ENCODE results near the gene FOSL2. TPM values are rescaled to one million over a fixed set of nuclear protein-coding genes. Genes with fewer than 3 reads are reported as not detected.

FOSL2 gene
- total and polyA plus RNA-seq, 2 experiments from 2014 or later, result 0.60 to 4.3 TPM

- ATAC-seq, result no peak
These were observed 2.3 kb downstream of the FOSL2 start for GRCh38 chr2:28394997-28395333.

More at GRCh38 chr2:28394997-28395333, 2.3 kb downstream of the FOSL2 start:
- no peak for DNase-seq (ENCODE audit: low spot score)
- H2AFZ ChIP-seq, result no peak overlapping the region
- Mint-ChIP-seq H3K27ac (no peak overlapping the region), H3K4me3 (no peak overlapping the region), H3K36me3 (ENCODE audit: low read depth) (no peaks in the 10 kb centered on the region), H3K27me3 (ENCODE audit: insufficient read depth, low read depth, poor library complexity) (peaks cover 17% of the 10 kb centered on the region), H3K4me1 (peaks cover 12% of the 10 kb centered on the region), H3K9me3 (no peaks in the 10 kb centered on the region)
- H3K36me3 ChIP-seq (ENCODE audit: insufficient read depth), result no peaks in the 10 kb centered on the region
- H3K9me2 ChIP-seq (ENCODE audit: insufficient read depth), result no peaks in the 10 kb centered on the region
- H3K4me1 ChIP-seq (ENCODE audit: insufficient read depth), result peaks cover 6% of the 10 kb centered on the region; the same call in 1 of the 2 replicates
- H3K27me3 ChIP-seq (ENCODE audit: insufficient read depth), result peaks cover 50% of the 10 kb centered on the region
- H3F3A ChIP-seq (replicated peaks; ENCODE audit: low read depth), result 0 out of 2 replicates have a peak, but pooled peaks cover 12% of the 10 kb centered on the region
- H3K27ac ChIP-seq (ENCODE audit: low read depth), result no peak overlapping the region
- H4K20me1 ChIP-seq (replicated peaks; ENCODE audit: insufficient read depth), result peaks cover 4% of the 10 kb centered on the region; the same call in 1 of the 2 replicates
- TF ChIP-seq CREB1 (CRISPR knock-in tag; IDR thresholded peaks at IDR 0.05; ENCODE audit: low read depth), result no peak
- TF ChIP-seq EZH2 (IDR thresholded peaks at IDR 0.05; ENCODE audit: low read depth, unreplicated experiment), result no peak
- TF ChIP-seq ETS1 (IDR thresholded peaks at IDR 0.05), result no peak
- TF ChIP-seq POLR2AphosphoS5 (IDR thresholded peaks at IDR 0.05; ENCODE audit: low read depth), result no peak
- TF ChIP-seq EZH2phosphoT487 (IDR thresholded peaks at IDR 0.05; ENCODE audit: unreplicated experiment), result no peak
- no peak for TF ChIP-seq REST (IDR thresholded peaks at IDR 0.05; ENCODE audit: unreplicated experiment)
- TF ChIP-seq NANOG (IDR thresholded peaks at IDR 0.05; ENCODE audit: borderline replicate concordance), result no peak
- TF ChIP-seq ZNF331 (CRISPR knock-in tag; IDR thresholded peaks at IDR 0.05; ENCODE audit: low read depth), result no peak
- TF ChIP-seq STAT1 (IDR thresholded peaks at IDR 0.05; ENCODE audit: unreplicated experiment), result no peak
- no peak for TF ChIP-seq JUNB (IDR thresholded peaks at IDR 0.05; ENCODE audit: unreplicated experiment)
- no peak for TF ChIP-seq CTCF (conservative IDR thresholded peaks at IDR 0.05; ENCODE audit: low read depth in 2 of 2)
- peak overlapping the region; percentile 96 for H3K4me2 ChIP-seq
- H3K4me3 ChIP-seq, result no peak overlapping the region
- H3K79me2 ChIP-seq (replicated peaks; ENCODE audit: insufficient read depth), result no peaks in the 10 kb centered on the region
